ENCODE data around the gene FAM20C. TPM values are rescaled to one million over a fixed set of nuclear protein-coding genes. Genes with fewer than 3 reads are reported as not detected.

Gene FAM20C
- total RNA-seq, 1 donor from 2014 or later = 18.5 TPM

DNA sequence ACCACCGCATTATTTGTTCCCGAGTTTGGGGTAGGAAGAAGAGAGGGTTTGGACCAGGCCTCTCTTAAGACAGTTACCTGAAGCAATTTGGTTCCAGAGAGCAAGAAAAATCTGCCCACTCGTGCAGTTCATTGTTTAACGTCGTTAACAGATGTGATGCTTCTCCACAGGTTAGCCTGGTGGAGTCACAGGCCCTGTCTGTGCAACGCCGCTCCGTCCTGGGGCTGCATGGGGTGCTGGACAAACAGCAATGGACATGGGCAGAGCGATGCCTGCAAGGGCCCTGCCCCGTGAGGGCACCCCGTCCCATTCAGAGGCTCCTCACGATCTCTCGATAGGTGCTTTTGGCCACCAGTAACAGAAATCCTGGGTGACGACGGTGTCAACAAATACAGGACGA, 107.3 kb downstream of the FAM20C start:
- no peak for DNase-seq (ENCODE audit: extremely low read depth, low read depth, low spot score)

DNA sequence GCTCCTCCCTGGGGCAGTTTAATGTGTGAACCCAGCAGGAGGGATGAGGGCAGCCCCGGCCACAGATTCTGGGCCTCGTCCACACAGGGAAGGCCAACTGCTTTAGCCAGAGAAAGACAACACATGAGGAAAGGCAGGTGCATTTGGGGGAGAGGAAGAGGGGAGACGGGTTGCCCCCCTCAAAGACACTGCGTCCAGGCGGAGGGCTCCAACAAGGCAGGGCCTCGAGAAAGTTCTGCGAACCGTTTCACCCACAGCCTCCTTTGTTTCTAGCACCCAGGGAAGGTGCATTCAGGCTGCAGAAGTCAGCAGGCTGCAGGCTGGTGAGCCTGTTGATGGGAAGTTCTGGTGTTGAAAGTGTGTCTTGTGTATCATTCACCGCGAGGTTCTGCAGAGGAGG, 107.7 kb downstream of the FAM20C start:
- no peak for DNase-seq (ENCODE audit: extremely low read depth, low read depth, low spot score)

DNA sequence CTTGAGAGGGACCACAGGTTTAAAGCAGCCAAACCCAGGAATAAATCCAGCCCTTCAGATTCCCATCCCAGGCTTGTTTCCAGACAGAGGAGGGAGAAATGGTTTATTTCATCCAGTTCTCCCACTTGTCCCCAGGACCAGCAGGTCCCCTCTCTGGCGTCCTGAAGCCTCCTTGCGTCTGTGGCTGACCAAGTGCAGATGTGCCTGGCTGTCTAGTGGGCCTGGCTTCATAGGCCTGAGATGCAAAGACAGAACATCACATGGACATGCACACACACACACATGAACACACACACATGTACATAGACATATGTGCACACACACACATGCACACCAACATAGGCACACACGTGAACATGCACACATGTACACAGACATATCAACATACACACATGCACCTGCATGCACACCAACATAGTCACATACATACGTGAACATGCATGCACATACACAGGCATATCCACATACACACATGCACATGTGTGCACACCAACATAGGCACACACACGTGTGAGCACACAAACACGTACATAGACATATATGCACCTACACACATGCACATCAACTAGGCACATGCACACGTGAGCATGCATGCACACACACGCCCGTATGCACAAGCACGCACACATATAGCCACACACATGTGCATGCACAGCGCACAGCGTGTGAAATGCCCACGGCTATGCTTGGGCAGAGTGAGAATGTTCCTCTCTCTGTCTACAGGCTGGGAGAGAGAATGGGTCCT, 108.3 kb downstream of the FAM20C start:
- DNase-seq (ENCODE audit: extremely low read depth, low read depth, low spot score) = no peak

DNA sequence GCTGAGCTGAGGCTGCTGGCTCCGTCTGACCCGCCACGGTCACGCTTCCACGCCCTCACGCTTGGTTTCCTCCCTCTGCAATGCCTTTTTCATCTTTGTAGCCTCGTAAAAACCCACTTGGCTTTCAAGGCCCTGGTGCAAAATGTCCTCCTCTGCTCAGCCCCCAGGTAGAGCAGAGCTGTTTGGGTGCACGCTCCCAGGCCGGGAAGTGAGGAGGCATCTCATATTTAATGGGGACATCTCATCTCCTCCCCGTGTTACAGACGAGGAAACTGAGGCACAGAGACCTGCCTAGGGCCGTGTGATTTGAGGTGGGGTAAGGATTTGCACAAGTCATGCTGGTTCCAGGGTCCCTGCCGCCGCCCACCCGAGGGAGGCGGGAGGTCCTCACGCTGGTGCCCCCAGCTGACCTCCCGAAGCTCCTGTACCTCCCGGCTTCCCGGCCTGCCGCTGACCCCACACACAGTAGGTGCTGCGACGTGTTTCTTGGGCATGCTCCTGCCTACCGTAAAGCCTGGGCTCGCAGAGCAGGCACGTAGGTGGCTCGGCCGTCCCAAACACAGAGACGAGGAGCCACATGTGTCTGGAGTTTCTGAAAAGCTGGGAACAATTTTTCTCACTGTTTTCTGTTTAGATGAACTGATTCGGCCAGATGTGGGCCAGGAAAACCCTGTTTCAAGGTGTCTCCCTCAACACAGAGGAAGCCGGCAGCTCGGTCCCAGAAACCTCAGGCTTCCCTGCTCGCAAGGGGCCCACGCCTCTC, 109.1 kb downstream of the FAM20C start:
- no peak for DNase-seq (ENCODE audit: extremely low read depth, low read depth, low spot score)

DNA sequence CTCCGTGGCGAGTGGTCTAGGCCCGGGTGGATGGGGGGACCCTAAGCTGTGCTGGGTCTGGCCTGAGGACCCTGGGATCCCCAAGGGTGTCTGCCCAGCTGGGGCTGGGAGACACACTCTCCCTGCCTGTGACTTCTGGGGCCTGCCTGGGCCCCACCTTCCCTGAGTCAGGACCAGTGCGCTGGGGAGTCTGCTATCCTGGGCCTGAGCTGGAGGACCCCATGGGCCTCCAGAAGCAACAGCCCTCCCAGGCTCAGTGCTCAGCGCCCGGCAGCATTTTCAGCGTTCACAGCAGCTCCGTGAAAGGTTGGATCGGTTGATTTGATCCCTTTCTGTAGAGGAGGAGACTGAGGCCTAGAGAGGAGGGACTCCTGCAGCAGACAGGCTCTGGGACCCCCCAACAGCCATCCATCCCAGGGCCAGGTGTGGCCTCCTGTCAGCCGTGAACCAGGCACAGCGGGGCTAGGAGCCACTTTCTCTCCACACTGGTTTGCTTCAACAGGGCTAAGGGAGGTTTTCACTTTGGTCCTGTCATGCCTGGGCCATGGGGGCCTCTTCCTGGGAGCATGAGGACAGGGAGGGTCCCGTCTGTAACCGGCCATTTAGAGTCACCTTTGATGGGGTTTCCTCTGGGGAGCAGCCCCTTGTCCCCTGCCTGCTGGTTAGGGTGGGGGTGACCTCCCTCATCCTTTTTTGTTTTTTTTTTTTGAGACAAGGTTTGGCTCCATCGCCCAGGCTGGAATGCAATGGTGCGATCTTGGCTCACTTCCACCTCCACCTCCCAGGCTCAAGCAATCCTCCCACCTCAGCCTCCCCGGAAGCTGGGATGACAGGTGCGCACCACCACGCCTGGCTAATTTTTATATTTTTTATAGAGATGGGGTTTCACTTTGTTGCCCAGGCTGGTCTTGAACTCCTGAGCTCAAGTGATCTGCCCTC, 110.0 kb downstream of the FAM20C start:
- no peak for DNase-seq (ENCODE audit: extremely low read depth, low read depth, low spot score)

DNA sequence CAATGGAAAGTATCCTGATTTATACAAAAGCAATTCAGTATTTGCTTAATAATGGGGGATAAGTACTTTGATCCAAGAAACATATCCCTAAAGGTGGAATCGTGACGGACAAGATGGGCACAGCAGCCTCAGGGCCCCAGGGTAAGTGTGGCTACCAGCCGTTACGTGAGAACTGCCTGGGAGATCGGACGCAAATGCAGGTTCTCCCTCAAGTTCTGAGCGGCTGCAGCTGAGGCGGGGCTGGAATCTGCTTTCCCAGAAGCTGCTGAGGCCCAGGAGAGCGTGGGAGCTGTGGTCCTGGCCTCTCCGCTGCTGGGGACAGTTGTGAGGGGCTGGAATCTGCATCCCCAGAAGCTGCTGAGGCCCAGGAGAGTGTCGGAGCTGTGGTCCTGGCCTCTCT, 111.1 kb downstream of the FAM20C start:
- no peak for DNase-seq (ENCODE audit: extremely low read depth, low read depth, low spot score)

DNA sequence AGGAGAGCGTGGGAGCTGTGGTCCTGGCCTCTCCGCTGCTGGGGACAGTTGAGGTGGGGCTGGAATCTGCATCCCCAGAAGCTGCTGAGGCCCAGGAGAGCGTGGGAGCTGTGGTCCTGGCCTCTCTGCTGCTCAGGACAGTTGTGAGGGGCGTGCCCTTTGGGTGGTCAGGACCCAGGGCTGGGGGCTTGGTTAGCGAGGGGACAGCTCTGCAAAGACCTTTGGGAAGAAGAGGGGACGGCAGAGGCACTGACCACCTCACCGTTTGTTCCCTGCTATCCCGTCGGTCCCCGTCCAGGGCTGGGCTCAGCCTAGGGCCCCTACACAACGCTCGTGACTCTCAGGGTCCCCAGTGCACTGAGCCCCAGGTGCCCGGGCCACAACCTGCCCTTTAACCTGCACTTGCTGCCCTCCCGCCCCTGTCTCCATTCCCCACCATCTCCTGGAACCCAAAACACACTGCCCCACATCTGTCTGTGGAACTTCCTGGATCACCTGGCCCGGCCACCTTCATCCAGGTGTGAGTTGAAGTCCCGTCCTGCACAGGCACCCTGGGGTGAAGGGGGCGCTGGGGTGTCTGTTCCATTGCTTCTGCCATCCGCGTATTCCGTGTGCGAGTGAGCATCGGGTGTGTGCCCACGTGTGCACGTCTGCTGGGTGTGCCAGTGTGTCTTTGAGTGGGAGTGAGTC, 111.7 kb downstream of the FAM20C start:
- DNase-seq (ENCODE audit: extremely low read depth, low read depth, low spot score) = no peak

DNA sequence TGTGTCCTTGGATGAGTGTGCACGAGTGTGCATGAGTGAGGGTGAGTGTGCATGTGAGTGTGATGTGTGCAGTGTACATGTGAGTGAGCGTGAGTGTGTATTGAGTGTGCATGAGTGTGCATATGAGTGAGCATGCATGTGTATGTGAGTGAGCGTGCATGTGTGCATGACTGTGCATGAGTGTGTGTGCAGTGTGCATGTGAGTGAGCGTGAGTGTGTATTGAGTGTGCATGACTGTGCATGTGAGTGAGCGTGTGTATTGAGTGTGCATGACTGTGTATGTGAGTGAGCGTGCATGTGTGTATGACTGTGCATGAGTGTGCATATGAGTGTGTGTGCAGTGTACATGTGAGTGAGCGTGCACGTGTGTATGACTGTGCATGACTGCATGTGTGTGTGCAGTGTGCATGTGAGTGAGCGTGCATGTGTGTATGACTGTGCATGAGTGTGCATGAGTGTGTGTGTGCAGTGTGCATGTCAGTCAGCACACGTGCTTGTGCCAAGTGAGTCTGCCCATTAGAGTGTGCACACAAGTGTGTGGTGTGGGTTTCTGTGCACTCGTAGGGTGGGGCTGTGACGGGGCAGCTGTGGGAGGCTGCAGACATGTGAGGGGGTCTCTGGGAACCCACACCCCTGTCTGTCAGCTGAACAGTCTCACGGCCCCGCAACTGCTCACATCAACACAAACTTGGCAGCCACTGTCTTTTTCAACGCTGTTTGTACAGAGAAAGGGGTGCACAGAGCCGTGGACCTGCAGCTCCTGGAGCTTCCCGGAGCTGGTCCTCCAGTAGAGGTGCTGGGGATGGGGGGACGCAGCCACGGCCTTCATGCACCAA, 112.4 kb downstream of the FAM20C start:
- DNase-seq (ENCODE audit: extremely low read depth, low read depth, low spot score) = no peak

DNA sequence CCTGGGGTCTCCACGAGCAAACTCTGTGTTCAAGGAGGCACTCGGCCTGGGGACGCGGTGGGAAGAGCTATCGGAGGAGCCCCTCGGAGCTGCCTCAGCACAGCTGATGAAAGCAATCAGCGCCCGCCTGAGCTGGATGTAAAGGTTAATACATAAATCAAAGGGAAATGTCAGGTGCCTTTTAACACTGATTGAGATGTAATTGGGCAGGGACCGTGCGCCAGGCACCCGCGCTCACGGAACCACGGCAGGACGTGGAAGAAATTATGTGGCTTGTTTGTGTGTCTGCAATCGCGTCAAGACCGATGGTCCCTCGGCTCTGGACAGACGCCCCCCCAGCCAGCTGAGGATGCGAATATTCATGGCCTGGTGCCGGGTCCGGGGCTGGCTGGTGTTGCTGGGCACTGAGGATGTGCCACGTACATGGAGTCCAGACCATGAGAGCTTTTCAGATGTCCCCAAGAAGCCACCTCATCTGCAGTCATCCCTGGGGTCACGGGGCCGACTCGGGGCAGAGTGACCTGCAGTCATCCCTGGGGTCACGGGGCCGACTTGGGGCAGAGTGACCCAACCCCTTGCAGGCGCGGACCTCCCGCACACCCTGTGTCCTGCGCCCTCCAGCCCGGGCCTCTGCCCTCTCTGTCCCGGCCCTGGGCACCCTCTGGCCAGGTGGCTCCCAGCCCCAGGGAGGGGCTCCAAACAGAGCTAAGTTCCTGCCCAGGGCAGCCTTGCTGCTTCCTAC, 113.2 kb downstream of the FAM20C start:
- no peak for DNase-seq (ENCODE audit: extremely low read depth, low read depth, low spot score)

DNA sequence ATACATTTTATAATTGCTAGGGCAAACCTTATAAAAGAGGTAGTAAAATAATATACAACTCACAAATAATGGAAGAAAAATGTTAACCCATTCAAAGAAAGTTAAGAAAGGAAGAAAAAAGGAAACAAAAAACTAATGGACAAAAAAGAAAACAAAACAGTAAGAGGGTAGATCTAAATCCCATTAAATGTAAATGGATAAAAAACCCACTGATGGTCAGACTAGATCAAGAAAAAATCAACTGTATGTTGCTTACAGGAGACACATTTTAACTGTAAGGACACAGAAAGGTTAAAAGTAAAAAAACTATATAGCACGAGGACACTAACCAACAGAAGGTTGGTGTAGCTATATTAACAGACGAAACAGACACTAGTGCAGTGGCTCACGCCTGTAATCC, 115.6 kb downstream of the FAM20C start:
- DNase-seq (ENCODE audit: extremely low read depth, low read depth, low spot score) = no peak

DNA sequence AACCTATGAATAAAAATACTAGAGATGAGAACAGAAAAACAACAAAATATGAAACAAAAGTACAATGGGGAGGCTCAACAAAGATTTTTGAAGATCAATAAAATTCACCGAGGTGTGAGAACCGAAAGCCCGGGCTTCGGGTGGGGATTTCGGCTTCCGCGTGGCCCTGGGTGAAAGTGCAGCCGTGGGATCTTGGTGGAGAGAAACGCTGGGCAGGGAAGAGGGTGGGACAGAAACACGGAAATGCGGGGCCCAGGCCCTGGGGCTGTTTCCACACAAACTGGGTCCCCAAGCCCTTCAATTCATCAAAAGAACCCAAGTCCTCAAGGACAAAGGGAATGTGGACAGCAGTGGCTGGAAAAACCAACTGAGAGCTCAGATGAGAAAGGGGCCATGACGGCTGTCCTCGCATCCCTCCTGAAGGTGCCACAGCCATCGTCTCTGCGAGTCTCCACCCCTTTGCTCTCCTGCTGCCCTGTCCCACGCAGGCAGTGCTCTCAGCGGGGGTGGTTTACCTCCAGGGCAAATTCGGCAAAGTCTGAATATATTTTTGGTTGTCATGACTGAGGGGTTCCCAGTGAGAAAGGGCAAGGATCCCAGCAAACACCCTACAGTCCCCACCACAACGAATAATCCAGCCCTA, 117.3 kb downstream of the FAM20C start:
- DNase-seq (ENCODE audit: extremely low read depth, low read depth, low spot score) = no peak

Other genes with a start within 250 kb of the FAM20C start
- not detected in 2 replicates for gene FOXL3, start 97.6 kb downstream of the FAM20C start, total RNA-seq